Measurements from ENCODE around the gene WTIP.

The WTIP gene

GRCh38 chr19:34519602-34520001, 38.0 kb downstream of the WTIP start:
- H3K9me3 ChIP-seq (ENCODE audit: insufficient read depth, low read length): no peaks in the 10 kb centered on the region
- H3F3A ChIP-seq (ENCODE audit: insufficient read depth): no peaks in the 10 kb centered on the region
- H3K27me3 ChIP-seq (ENCODE audit: low read length): no peaks in the 10 kb centered on the region
- no peak overlapping the region for H3K4me2 ChIP-seq (ENCODE audit: low read depth, low read length, poor library complexity, severe bottlenecking)
- no peaks in the 10 kb centered on the region for H4K20me1 ChIP-seq (ENCODE audit: low read depth, low read length)
- TF ChIP-seq EZH2phosphoT487 (conservative IDR thresholded peaks at IDR 0.05; ENCODE audit: low read length) (no peak), CTCF (IDR thresholded peaks at IDR 0.05; ENCODE audit: insufficient read depth, low read length, poor library complexity, severe bottlenecking) (no peak)
- no peak overlapping the region for H2AFZ ChIP-seq (ENCODE audit: low read depth, low read length, severe bottlenecking)
- no peak overlapping the region for H3K4me3 ChIP-seq (ENCODE audit: insufficient read depth, low read length, poor library complexity, severe bottlenecking)
- no peak overlapping the region for H3K9ac ChIP-seq (ENCODE audit: low read length)
- no peaks in the 10 kb centered on the region for H3K36me3 ChIP-seq (ENCODE audit: low read length)
- no peak overlapping the region for H3K27ac ChIP-seq (ENCODE audit: low read depth, low read length)
- no peaks in the 10 kb centered on the region for H3K79me2 ChIP-seq (ENCODE audit: insufficient read depth, low read length)
- no peaks in the 10 kb centered on the region for H3K9me2 ChIP-seq (replicated peaks; ENCODE audit: insufficient read depth, low read length)

- H4K20me1 ChIP-seq (ENCODE audit: low read depth, low read length): no peaks in the 10 kb centered on the region
- H3K4me3 ChIP-seq (ENCODE audit: insufficient read depth, low read length, poor library complexity, severe bottlenecking): no peak overlapping the region
- no peaks in the 10 kb centered on the region for H3K36me3 ChIP-seq (ENCODE audit: low read length)
- no peaks in the 10 kb centered on the region for H3K79me2 ChIP-seq (ENCODE audit: insufficient read depth, low read length)
- no peaks in the 10 kb centered on the region for H3F3A ChIP-seq (ENCODE audit: insufficient read depth)
- no peak overlapping the region for H3K27ac ChIP-seq (ENCODE audit: low read depth, low read length)
- no peak overlapping the region for H3K9ac ChIP-seq (ENCODE audit: low read length)
- no peak overlapping the region for H2AFZ ChIP-seq (ENCODE audit: low read depth, low read length, severe bottlenecking)
- no peaks in the 10 kb centered on the region for H3K9me2 ChIP-seq (replicated peaks; ENCODE audit: insufficient read depth, low read length)
- TF ChIP-seq CTCF (IDR thresholded peaks at IDR 0.05; ENCODE audit: insufficient read depth, low read length, poor library complexity, severe bottlenecking) (no peak), EZH2phosphoT487 (conservative IDR thresholded peaks at IDR 0.05; ENCODE audit: low read length) (no peak)
- H3K27me3 ChIP-seq (ENCODE audit: low read length): no peaks in the 10 kb centered on the region
- no peak overlapping the region for H3K4me2 ChIP-seq (ENCODE audit: low read depth, low read length, poor library complexity, severe bottlenecking)
- H3K9me3 ChIP-seq (ENCODE audit: insufficient read depth, low read length): no peaks in the 10 kb centered on the region
Measured at GRCh38 chr19:34523408-34523807, 41.9 kb downstream of the WTIP start.

GRCh38 chr19:34525001-34525400, 43.4 kb downstream of the WTIP start:
- Histone ChIP-seq H3K9ac (ENCODE audit: low read length) (no peak overlapping the region), H2AFZ (ENCODE audit: low read depth, low read length, severe bottlenecking) (no peak overlapping the region), H3K27me3 (ENCODE audit: low read length) (no peaks in the 10 kb centered on the region), H3K79me2 (ENCODE audit: insufficient read depth, low read length) (no peaks in the 10 kb centered on the region), H4K20me1 (ENCODE audit: low read depth, low read length) (no peaks in the 10 kb centered on the region), H3K9me2 (replicated peaks; ENCODE audit: insufficient read depth, low read length) (no peaks in the 10 kb centered on the region), H3K36me3 (ENCODE audit: low read length) (no peaks in the 10 kb centered on the region), H3K9me3 (ENCODE audit: insufficient read depth, low read length) (no peaks in the 10 kb centered on the region), H3K4me3 (ENCODE audit: insufficient read depth, low read length, poor library complexity, severe bottlenecking) (no peak overlapping the region), H3K27ac (ENCODE audit: low read depth, low read length) (no peak overlapping the region), H3F3A (ENCODE audit: insufficient read depth) (no peaks in the 10 kb centered on the region), H3K4me2 (ENCODE audit: low read depth, low read length, poor library complexity, severe bottlenecking) (no peak overlapping the region)
- no peak for TF ChIP-seq CTCF (IDR thresholded peaks at IDR 0.05; ENCODE audit: insufficient read depth, low read length, poor library complexity, severe bottlenecking)
- TF ChIP-seq EZH2phosphoT487 (conservative IDR thresholded peaks at IDR 0.05; ENCODE audit: low read length): no peak

Measured in SU-DHL-6 (cell line).